Fibroblast of lung (primary cell): Measurements from ENCODE around the gene CSPG5. TPM values are rescaled to one million over a fixed set of nuclear protein-coding genes. Genes with fewer than 3 reads are reported as not detected.

Source experiments
- DNase-seq, 2 donors: peaks; one replicate each; pipeline versions ENCODE4 v3.0.0 to v3.0.0-alpha.2; 2010; ENCODE audit warnings: low read depth in 2 of 2
- H2AFZ ChIP-seq: 2 replicates; pipeline ENCODE4 v1.5.1; 2012; ENCODE audit warnings: low read length, control low read depth, inconsistent platforms
- H3K27ac ChIP-seq: 2 replicates; pipeline ENCODE4 v1.5.1; 2011; ENCODE audit warnings: low read length, control low read depth; ENCODE audit not compliant: insufficient read depth
- H3K27me3 ChIP-seq: 2 replicates; pipeline ENCODE4 v1.5.1; 2011; ENCODE audit warnings: mild to moderate bottlenecking, low read length; ENCODE audit not compliant: control insufficient read depth, insufficient read depth
- H3K36me3 ChIP-seq: 2 replicates; pipeline ENCODE4 v1.5.1; 2011; ENCODE audit warnings: low read length; ENCODE audit not compliant: control insufficient read depth, insufficient read depth
- H3K4me1 ChIP-seq: 2 replicates; pipeline ENCODE4 v1.5.1; 2011; ENCODE audit warnings: low read length; ENCODE audit not compliant: control insufficient read depth, insufficient read depth; ENCODE audit errors: extremely low read depth
- H3K4me2 ChIP-seq: 2 replicates; pipeline ENCODE4 v1.5.1; 2011; ENCODE audit warnings: low read length, control low read depth; ENCODE audit not compliant: insufficient read depth; ENCODE audit errors: extremely low read depth
- H3K4me3 ChIP-seq, 4 experiments: fragments of 200-600 bp in 1 of 4; sonication (generic) in 1 of 4; replicated peaks in 1 of 4; 2 replicates each; pipeline ENCODE4 v1.5.1; 2011 to 2016; ENCODE audit warnings: low read length in 4 of 4, low read depth in 3 of 4, mild to moderate bottlenecking in 3 of 4, control low read depth in 2 of 4, inconsistent platforms in 1 of 4, mixed read lengths in 1 of 4; ENCODE audit not compliant: insufficient read depth in 1 of 4; ENCODE audit errors: control extremely low read depth in 1 of 4
- H3K79me2 ChIP-seq: 2 replicates; pipeline ENCODE4 v1.5.1; 2012; ENCODE audit warnings: mild to moderate bottlenecking, low read length, inconsistent platforms; ENCODE audit not compliant: control insufficient read depth, insufficient read depth
- H3K9ac ChIP-seq: 2 replicates; pipeline ENCODE4 v1.5.1; 2011; ENCODE audit warnings: mild to moderate bottlenecking, low read length, control low read depth; ENCODE audit not compliant: insufficient read depth
- H3K9me3 ChIP-seq: 2 replicates; pipeline ENCODE4 v1.5.1; 2012; ENCODE audit warnings: low read depth, low read length; ENCODE audit not compliant: control insufficient read depth, insufficient read depth
- H4K20me1 ChIP-seq: 2 replicates; pipeline ENCODE4 v1.5.1; 2011; ENCODE audit warnings: low read length; ENCODE audit not compliant: control insufficient read depth, insufficient read depth; ENCODE audit errors: extremely low read depth
- CTCF ChIP-seq, 2 donors: IDR thresholded peaks in 1 of 2; conservative IDR thresholded peaks in 1 of 2; 1 replicate in 1 of 2; 2 replicates in 1 of 2; pipeline ENCODE4 v1.5.1; 2011 to 2012; ENCODE audit warnings: low read length in 2 of 2, control low read depth in 1 of 2, inconsistent platforms in 1 of 2, low read depth in 1 of 2, mild to moderate bottlenecking in 1 of 2
- EZH2 ChIP-seq: IDR thresholded peaks from 2 replicates; pipeline ENCODE4 v1.5.1; 2012; ENCODE audit warnings: low read length, control low read depth, mild to moderate bottlenecking; ENCODE audit errors: missing control alignments
- polyA plus RNA-seq, 2 donors: library from polyadenylated mRNA; depleted of rRNA in 1 of 2; stranded (reverse) in 1 of 2; unstranded in 1 of 2; fragments of >200 nt; gene quantifications; 2 replicates each; pipeline ENCODE4 v1.2.1, GENCODE V29; 2011 to 2012; ENCODE audit warnings: missing spikeins in 1 of 2
- total RNA-seq: library from RNA; depleted of rRNA; stranded (reverse); fragments of >200 nt; gene quantifications from 2 replicates; pipeline ENCODE4 v1.2.1, GENCODE V29; 2014

CSPG5 gene
- total and polyA plus RNA-seq, 2 donors (not counting 1 experiment from before 2014, with no cell fraction given), result 0.17 TPM; not detected in 1

DNA sequence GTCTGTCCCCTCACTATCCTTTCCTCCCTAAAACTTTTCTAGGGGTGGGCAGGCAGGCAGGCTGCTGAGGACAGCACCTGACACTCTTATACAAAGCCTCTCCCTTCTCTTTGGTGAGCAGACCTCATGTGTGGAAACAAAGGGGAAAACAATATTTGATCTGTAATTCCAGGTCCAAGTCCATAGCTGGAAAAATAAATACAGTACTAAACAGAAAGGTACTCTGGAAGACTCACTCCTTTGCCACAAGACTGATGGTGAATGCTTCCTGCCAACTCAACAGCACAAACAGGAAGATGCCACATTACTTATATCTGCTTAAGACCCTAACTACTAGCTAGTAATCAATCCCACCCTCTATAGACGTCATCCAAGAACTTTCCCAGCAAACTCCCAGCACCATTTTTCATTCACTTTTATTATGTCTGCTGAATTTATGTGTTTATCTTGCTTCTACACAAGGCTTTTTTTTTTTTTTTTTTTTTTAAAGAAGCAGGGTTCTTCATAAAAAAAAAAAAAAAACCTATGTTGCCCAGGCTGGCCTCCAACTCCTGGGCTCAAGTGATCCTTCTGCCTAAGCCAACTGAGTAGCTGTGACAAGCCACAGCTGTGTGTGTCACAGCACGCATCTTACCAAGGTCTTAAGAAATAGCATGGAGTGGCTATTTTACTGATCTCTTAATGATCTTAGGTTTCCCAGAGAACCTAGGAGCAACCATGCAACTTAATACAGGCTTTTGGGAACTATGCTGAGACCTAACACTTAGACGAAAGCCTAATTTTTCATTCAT, 44.2 kb upstream of the CSPG5 start:
- H3K4me3 ChIP-seq, result no peak overlapping the region
- H3K4me2 ChIP-seq, result no peak overlapping the region
- H4K20me1 ChIP-seq, result no peaks in the 10 kb centered on the region
- DNase-seq, result no peak
- H3K79me2 ChIP-seq, result no peaks in the 10 kb centered on the region
- no peaks in the 10 kb centered on the region for H3K9me3 ChIP-seq
- H3K27ac ChIP-seq, result no peak overlapping the region
- H3K27me3 ChIP-seq, result no peaks in the 10 kb centered on the region
- no peak overlapping the region for H2AFZ ChIP-seq
- no peak overlapping the region for H3K9ac ChIP-seq
- peaks cover 6% of the 10 kb centered on the region for H3K36me3 ChIP-seq
- no peaks in the 10 kb centered on the region for H3K4me1 ChIP-seq
- TF ChIP-seq EZH2 (no peak), CTCF (conservative IDR thresholded peaks at IDR 0.05 in 1 of 2, IDR thresholded peaks at IDR 0.05 in 1 of 2; ENCODE audit: low read depth in 1 of 2, low read length in 2 of 2) (no peak)

DNA sequence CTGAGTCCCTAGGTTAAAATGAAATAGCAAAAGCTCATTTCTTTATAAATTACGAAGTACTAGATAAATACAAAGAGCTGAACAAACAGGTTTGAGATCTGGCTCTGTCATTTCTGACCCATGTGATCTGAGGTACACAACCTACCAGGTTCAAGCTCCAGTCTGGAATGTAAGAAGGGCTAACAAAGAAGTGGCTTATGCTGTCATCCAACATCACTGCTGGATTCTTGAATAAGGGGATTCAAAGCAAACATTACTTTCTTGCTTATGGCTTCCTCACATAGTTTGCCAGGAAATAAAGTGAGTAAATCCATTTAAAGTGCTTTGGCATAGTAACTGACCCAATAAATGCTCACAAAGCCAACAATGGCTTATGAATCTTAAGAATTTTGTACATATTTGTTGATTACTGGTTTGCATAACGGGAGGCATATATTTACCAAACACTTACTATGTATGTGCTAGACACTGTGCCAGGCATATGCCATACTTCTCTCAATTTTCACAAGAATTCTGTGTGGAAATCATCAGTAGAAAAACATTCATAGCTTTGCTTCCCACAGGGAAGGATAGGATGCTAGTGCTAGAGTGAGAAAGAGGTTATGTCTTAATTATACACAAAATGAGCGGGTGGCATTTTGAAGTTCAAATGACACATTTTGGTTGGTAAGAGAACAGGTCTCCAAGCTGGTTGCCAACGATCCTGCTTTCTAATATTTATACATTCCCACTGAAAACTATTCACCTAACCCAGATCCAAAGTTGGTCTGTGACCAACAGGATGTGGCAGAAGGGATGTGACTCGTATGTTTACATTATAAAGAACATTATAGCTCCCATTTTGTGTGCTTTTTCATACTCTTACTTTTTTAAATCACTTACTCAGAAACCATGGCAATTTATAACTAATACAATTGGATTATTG, 38.7 kb upstream of the CSPG5 start:
- Histone ChIP-seq H3K79me2 (no peaks in the 10 kb centered on the region), H3K36me3 (peaks cover 4% of the 10 kb centered on the region), H3K4me1 (no peaks in the 10 kb centered on the region), H3K4me2 (no peak overlapping the region), H3K4me3 (no peak overlapping the region), H3K9me3 (no peaks in the 10 kb centered on the region), H4K20me1 (no peaks in the 10 kb centered on the region), H3K9ac (no peak overlapping the region), H3K27me3 (no peaks in the 10 kb centered on the region), H3K27ac (no peak overlapping the region), H2AFZ (no peak overlapping the region)
- TF ChIP-seq CTCF (conservative IDR thresholded peaks at IDR 0.05 in 1 of 2, IDR thresholded peaks at IDR 0.05 in 1 of 2; ENCODE audit: low read depth in 1 of 2, low read length in 2 of 2) (no peak), EZH2 (no peak)
- peak; percentile 28 to 40 for DNase-seq

DNA sequence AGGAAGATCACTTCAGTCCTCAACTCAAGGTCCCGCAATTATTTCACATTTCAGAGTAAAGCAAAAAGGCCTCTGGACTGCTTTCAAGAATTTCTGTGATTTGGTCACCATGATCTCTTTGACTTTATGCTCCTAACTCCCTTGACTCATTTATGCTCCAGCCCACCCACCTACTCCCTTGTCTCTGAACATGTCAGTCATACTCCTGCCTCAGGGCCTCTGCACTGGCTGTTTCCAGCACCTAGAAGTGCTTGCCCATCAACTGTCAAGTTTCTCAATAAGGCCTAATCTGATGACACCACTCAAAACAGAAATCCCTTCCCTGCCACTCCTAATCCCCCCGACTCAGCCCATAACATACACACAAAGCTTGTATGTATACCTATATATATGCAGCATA, 36.1 kb upstream of the CSPG5 start:
- no peaks in the 10 kb centered on the region for H3K9me3 ChIP-seq
- no peak overlapping the region for H3K27ac ChIP-seq
- no peaks in the 10 kb centered on the region for H3K27me3 ChIP-seq
- no peak overlapping the region for H2AFZ ChIP-seq
- no peak for DNase-seq
- TF ChIP-seq EZH2 (no peak), CTCF (conservative IDR thresholded peaks at IDR 0.05 in 1 of 2, IDR thresholded peaks at IDR 0.05 in 1 of 2; ENCODE audit: low read depth in 1 of 2, low read length in 2 of 2) (no peak)
- H3K79me2 ChIP-seq, result no peaks in the 10 kb centered on the region
- peaks cover 6% of the 10 kb centered on the region for H3K36me3 ChIP-seq
- no peak overlapping the region for H3K4me3 ChIP-seq
- H3K4me2 ChIP-seq, result no peak overlapping the region
- no peak overlapping the region for H3K9ac ChIP-seq
- H3K4me1 ChIP-seq, result no peaks in the 10 kb centered on the region
- H4K20me1 ChIP-seq, result no peaks in the 10 kb centered on the region
